T-cell (primary cell): ENCODE results near the gene ZNF385D. TPM values are rescaled to one million over a fixed set of nuclear protein-coding genes. Genes with fewer than 3 reads are reported as not detected.
"Not testable (repeated sequence)": the region's sequence is repeated elsewhere in the genome, so short reads cannot be mapped to it uniquely, and the experiment has no call there.

Experiments used
- ATAC-seq, 4 experiments: fragments of 200-7000 bp in 3 of 4; fragments of 150-1000 bp in 1 of 4; cut with Tn5 transposase; replicated peaks in 1 of 4; 1 replicate in 3 of 4; 2 replicates in 1 of 4; pipeline ENCODE4 v1.10.0; 2021; ENCODE audit warnings: moderate library complexity in 3 of 4, mild to moderate bottlenecking in 2 of 4, moderate number of reproducible peaks in 1 of 4
- CTCF ChIA-PET, 2 donors: fragments of 300-600 bp; sonication (Branson Sonifier 250); formaldehyde crosslinking; loops; one replicate each; lab custom pipeline; 2022; ENCODE audit warnings: antibody characterized with exemption in 2 of 2; lab: Charles Lee
- POLR2A ChIA-PET, 2 donors: fragments of 300-600 bp; sonication (Branson Sonifier 250); formaldehyde crosslinking; loops; one replicate each; lab custom pipeline; 2022; ENCODE audit warnings: antibody characterized with exemption in 2 of 2; lab: Charles Lee
- DNase-seq, 35 experiments: peaks; one replicate each; pipeline versions ENCODE4 v3.0.0 to v3.0.0-alpha.2; 2013 to 2023
- H3K27ac ChIP-seq: one replicate; pipeline ENCODE4 v1.5.1; 2013; ENCODE audit warnings: low read length
- H3K27me3 ChIP-seq, 2 experiments: replicated peaks in 1 of 2; 1 replicate in 1 of 2; 2 replicates in 1 of 2; pipeline versions ENCODE4 v1.6.1 to v1.7.0; 2013; ENCODE audit warnings: low read length in 1 of 2, mixed read lengths in 1 of 2; ENCODE audit not compliant: control insufficient read depth in 2 of 2, insufficient read depth in 2 of 2; ENCODE audit errors: extremely low read depth in 1 of 2
- H3K36me3 ChIP-seq, 2 donors: 1 replicate in 1 of 2; 2 replicates in 1 of 2; pipeline versions ENCODE4 v1.6.1 to v1.7.0; 2013; ENCODE audit warnings: low read length in 1 of 2; ENCODE audit not compliant: control insufficient read depth in 2 of 2, insufficient read depth in 1 of 2; ENCODE audit errors: extremely low read depth in 1 of 2
- H3K4me1 ChIP-seq, 2 experiments: 1 replicate in 1 of 2; 2 replicates in 1 of 2; pipeline versions ENCODE4 v1.6.1 to v1.7.0; 2013; ENCODE audit warnings: low read length in 2 of 2, mixed read lengths in 1 of 2; ENCODE audit not compliant: insufficient read depth in 2 of 2, control insufficient read depth in 1 of 2; ENCODE audit errors: extremely low read depth in 1 of 2
- H3K4me3 ChIP-seq, 2 donors: 1 replicate in 1 of 2; 2 replicates in 1 of 2; pipeline versions ENCODE4 v1.5.1 to v1.7.0; 2013; ENCODE audit warnings: mild to moderate bottlenecking in 2 of 2, low read length in 1 of 2, moderate library complexity in 1 of 2; ENCODE audit not compliant: control insufficient read depth in 1 of 2; ENCODE audit errors: extremely low read depth in 1 of 2
- H3K9me3 ChIP-seq: 2 replicates; pipeline ENCODE4 v1.7.0; 2013
- H3K27ac Mint-ChIP-seq, 2 donors: one replicate each; pipeline ENCODE4 v1.8.0; 2020 to 2021; ENCODE audit warnings: mild to moderate bottlenecking in 2 of 2, mixed read lengths in 2 of 2
- H3K27me3 Mint-ChIP-seq, 2 donors: one replicate each; pipeline ENCODE4 v1.8.0; 2021 to 2022; ENCODE audit warnings: mixed read lengths in 2 of 2
- H3K36me3 Mint-ChIP-seq: one replicate; pipeline ENCODE4 v1.8.0; 2021; ENCODE audit warnings: mixed read lengths
- H3K4me1 Mint-ChIP-seq, 3 donors: one replicate each; pipeline ENCODE4 v1.8.0; 2020 to 2022; ENCODE audit warnings: mixed read lengths in 3 of 3, mild to moderate bottlenecking in 1 of 3
- H3K4me3 Mint-ChIP-seq, 3 donors: one replicate each; pipeline ENCODE4 v1.8.0; 2020 to 2022; ENCODE audit warnings: mild to moderate bottlenecking in 3 of 3, mixed read lengths in 3 of 3, moderate library complexity in 3 of 3
- H3K9me3 Mint-ChIP-seq, 3 donors: one replicate each; pipeline ENCODE4 v1.8.0; 2020 to 2022; ENCODE audit warnings: mixed read lengths in 3 of 3
- WGBS: methylation state at CpG from one replicate; pipeline ENCODE4 v1.1.5; 2013; ENCODE audit warnings: missing lambda C conversion rate; ENCODE audit not compliant: insufficient coverage; 5-methylcytosine and 5-hydroxymethylcytosine counted together
- total RNA-seq, 35 experiments: library from RNA in 6 of 35; stranded (reverse) in 6 of 35; fragments of 120-200 nt in 1 of 35; gene quantifications; one replicate each; pipeline versions ENCODE4 v1.2.1 to v1.2.4 and lab custom pipeline; 2013 to 2026

Gene ZNF385D
- total RNA-seq, 5 donors from 2014 or later (not counting 1 experiment from before 2014, with no cell fraction given): 0.03 to 0.47 (median 0.35) TPM

DNA sequence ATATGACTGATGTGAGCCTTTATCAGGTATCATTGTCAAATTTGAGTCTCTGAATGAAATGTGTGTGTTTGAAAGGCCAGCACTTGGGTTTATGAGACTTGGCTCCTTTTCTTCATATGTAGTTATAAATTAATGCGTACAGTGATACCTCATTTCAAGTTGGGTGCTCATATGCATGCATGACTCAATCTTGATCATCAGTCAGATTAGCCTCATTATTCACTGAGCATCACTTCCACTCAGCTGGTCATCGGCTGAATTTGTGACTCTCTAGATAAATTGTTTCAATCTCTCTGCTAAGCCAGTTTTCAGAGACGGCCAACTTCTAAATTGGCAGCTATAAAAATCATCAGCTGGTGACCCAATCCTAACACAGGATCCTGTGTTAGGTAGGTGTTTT, 260.3 kb downstream of the ZNF385D start:
- H3K36me3 ChIP-seq, H3K27me3 Mint-ChIP-seq: not testable (repeated sequence)
- no CpG with 5 or more reads among the region's 3 CpGs for WGBS

GRCh38 chr3:21487520-21487919, 263.5 kb downstream of the ZNF385D start:
- H3K4me3 Mint-ChIP-seq: no peak overlapping the region
- DNase-seq (no peak), ATAC-seq (no peak)
- ChIA-PET POLR2A (interaction anchor here in 1 of 2 donors (0.5 kb wide), 1 partner anchor 266 kb away, joined by 3 read pairs; no protein-coding TSS in a partner anchor), CTCF (no interaction called here)
- Histone ChIP-seq H3K36me3 (no peaks in the 10 kb centered on the region), H3K9me3 (no peaks in the 10 kb centered on the region), H3K4me1 (no peaks in the 10 kb centered on the region), H3K4me3 (no peak overlapping the region), H3K27me3 (no peaks in the 10 kb centered on the region), H3K27ac (no peak overlapping the region)
- H3K27me3 Mint-ChIP-seq: no peaks in the 10 kb centered on the region
- peaks cover 0 to 7% (median 0%) of the 10 kb centered on the region in 3 donors for H3K9me3 Mint-ChIP-seq
- no peak overlapping the region for H3K27ac Mint-ChIP-seq
- no peaks in the 10 kb centered on the region for H3K36me3 Mint-ChIP-seq
- H3K4me1 Mint-ChIP-seq: no peaks in the 10 kb centered on the region
- WGBS: no CpG with 5 or more reads among the region's 1 CpG

More for the DNA sequence above, 260.3 kb downstream of the ZNF385D start:
- H3K4me1 Mint-ChIP-seq, H3K27me3 ChIP-seq, H3K36me3 Mint-ChIP-seq, H3K4me1 ChIP-seq, DNase-seq, POLR2A ChIA-PET, H3K27ac ChIP-seq, H3K9me3 ChIP-seq, H3K27ac Mint-ChIP-seq, ATAC-seq, CTCF ChIA-PET, H3K4me3 Mint-ChIP-seq, H3K9me3 Mint-ChIP-seq, H3K4me3 ChIP-seq: not testable (repeated sequence)

- H3K36me3 Mint-ChIP-seq, POLR2A ChIA-PET, H3K36me3 ChIP-seq, H3K27ac ChIP-seq, H3K4me3 Mint-ChIP-seq, H3K4me1 Mint-ChIP-seq, DNase-seq, H3K9me3 Mint-ChIP-seq, H3K27me3 Mint-ChIP-seq, H3K9me3 ChIP-seq, H3K4me3 ChIP-seq, CTCF ChIA-PET, H3K27me3 ChIP-seq, ATAC-seq, H3K27ac Mint-ChIP-seq, H3K4me1 ChIP-seq: not testable (repeated sequence)
- WGBS: no CpG with 5 or more reads among the region's 4 CpGs
Measured at GRCh38 chr3:21486024-21486935, 264.7 kb downstream of the ZNF385D start.

DNA sequence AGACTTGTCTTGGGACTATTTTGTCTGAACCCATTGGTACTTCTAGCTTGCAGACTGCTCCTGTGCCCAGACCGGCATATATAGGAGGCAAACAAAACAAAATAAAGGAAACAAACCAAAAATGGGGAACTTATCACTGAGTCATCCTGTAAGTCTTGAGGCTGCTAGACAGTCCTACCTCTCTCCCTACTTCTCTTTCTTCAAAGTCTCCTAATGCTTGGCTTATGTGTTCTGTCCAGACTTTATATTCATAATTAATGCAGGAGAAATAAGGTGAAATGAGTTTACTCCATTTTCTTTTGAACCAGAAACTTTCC, 266.2 kb downstream of the ZNF385D start:
- Histone ChIP-seq H3K4me1 (no peaks in the 10 kb centered on the region), H3K36me3 (no peaks in the 10 kb centered on the region), H3K4me3 (no peak overlapping the region), H3K27ac (no peak overlapping the region), H3K27me3 (no peaks in the 10 kb centered on the region), H3K9me3 (no peaks in the 10 kb centered on the region)
- ChIA-PET POLR2A (interaction anchor here in 1 of 2 donors (0.5 kb wide), 1 partner anchor 89 kb away, joined by 3 read pairs; no protein-coding TSS in a partner anchor), CTCF (no interaction called here)
- DNase-seq: no peak
- H3K27me3 Mint-ChIP-seq: no peaks in the 10 kb centered on the region
- H3K4me1 Mint-ChIP-seq: no peaks in the 10 kb centered on the region
- no peaks in the 10 kb centered on the region for H3K36me3 Mint-ChIP-seq
- peaks cover 0 to 10% (median 0%) of the 10 kb centered on the region in 3 donors for H3K9me3 Mint-ChIP-seq
- no peak overlapping the region for H3K4me3 Mint-ChIP-seq
- H3K27ac Mint-ChIP-seq: no peak overlapping the region
- WGBS: 100% methylated on average over 1 of the region's 1 CpG
- no peak for ATAC-seq

DNA sequence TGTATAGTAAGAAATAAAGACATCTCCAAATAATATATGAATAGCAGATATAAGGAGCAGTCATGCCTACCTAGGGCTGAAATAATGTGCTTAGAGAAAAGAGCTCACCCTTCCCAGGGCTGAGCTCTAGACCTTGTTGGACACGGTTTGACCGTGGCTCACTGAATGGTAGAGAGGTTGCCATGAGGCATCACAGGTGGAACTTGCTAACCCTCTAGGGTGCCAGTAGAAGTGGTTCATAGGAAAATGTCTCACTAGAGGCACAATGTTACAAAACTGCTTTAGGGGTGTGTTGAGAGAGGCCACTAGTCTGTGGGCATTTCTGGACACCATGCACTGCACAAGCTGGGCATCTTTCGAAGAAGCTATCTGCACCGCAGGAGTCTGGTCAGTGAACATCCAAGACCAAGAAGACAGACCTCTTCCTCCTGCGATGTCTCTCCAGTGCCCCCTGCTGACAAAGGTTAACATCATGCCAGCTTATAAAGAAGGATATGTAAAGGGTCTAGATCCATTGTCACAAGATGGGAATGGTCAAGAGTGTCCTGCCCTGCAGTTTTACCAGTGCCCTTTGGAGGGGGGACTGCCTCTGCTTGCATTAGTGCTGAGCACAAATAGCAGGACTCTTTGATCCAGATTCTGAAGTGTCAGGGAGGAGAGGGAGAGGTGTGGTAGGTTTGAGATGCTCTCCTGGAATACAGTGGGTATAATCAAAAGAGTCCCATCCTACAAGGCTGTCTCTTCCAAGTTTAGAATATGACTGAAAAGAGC, 266.8 kb downstream of the ZNF385D start:
- Histone ChIP-seq H3K9me3 (no peaks in the 10 kb centered on the region), H3K36me3 (no peaks in the 10 kb centered on the region), H3K27ac (no peak overlapping the region), H3K4me3 (no peak overlapping the region), H3K27me3 (no peaks in the 10 kb centered on the region), H3K4me1 (no peaks in the 10 kb centered on the region)
- ChIA-PET CTCF (no interaction called here), POLR2A (no interaction called here)
- no CpG with 5 or more reads among the region's 5 CpGs for WGBS
- Mint-ChIP-seq H3K36me3 (no peaks in the 10 kb centered on the region), H3K9me3 (peaks cover 0 to 10% (median 0%) of the 10 kb centered on the region in 3 donors), H3K27ac (no peak overlapping the region), H3K4me3 (no peak overlapping the region), H3K4me1 (no peaks in the 10 kb centered on the region), H3K27me3 (no peaks in the 10 kb centered on the region)
- ATAC-seq (no peak), DNase-seq (no peak)

DNA sequence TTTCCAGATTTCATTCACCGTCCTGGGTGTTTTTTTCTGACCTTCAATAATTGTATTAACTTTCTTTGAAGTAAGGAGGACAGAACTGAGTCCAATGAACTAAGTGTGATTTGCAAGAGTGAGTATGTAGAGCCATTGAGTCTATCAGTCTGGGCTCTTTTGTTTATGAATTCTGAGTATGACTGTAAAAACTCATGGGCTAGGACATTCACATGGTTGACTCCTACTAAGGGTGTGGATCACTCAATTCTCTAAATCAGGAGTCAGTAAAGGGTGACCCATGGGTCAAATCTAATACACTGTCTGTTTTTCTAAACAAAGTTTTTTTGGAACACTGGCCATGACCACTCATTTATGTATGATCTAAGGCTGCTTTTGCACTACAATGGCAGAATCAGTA, 269.0 kb downstream of the ZNF385D start:
- no peaks in the 10 kb centered on the region for H3K36me3 Mint-ChIP-seq
- no peak for DNase-seq
- no peaks in the 10 kb centered on the region for H3K4me1 Mint-ChIP-seq
- Histone ChIP-seq H3K4me1 (no peaks in the 10 kb centered on the region), H3K36me3 (no peaks in the 10 kb centered on the region), H3K27ac (no peak overlapping the region), H3K27me3 (no peaks in the 10 kb centered on the region), H3K4me3 (no peak overlapping the region), H3K9me3 (no peaks in the 10 kb centered on the region)
- ATAC-seq: no peak
- ChIA-PET CTCF (no interaction called here), POLR2A (no interaction called here)
- peaks cover 3 to 9% (median 4%) of the 10 kb centered on the region in 3 donors for H3K9me3 Mint-ChIP-seq
- no peak overlapping the region for H3K27ac Mint-ChIP-seq
- H3K27me3 Mint-ChIP-seq: no peaks in the 10 kb centered on the region
- H3K4me3 Mint-ChIP-seq: no peak overlapping the region
- WGBS: no CpG with 5 or more reads among the region's 1 CpG
